NCI-H2107 treated with DMSO at 0.1 percent for 48 hours (cell line): ENCODE measurements around the gene PIK3R1.

Source experiments
- DNase-seq: peaks from one replicate; lab custom pipeline; 2025; ENCODE audit not compliant: unreplicated experiment; lab: John Stamatoyannopoulos, UW

Gene PIK3R1

GRCh38 chr5:68290260-68290674, 74.7 kb downstream of the PIK3R1 start:
- no peak for DNase-seq

- DNase-seq, result no peak
Measured at GRCh38 chr5:68290847-68291246, 75.3 kb downstream of the PIK3R1 start.

- DNase-seq, result no peak
Measured at GRCh38 chr5:68292316-68292715, 76.8 kb downstream of the PIK3R1 start.

GRCh38 chr5:68295772-68296171, 80.2 kb downstream of the PIK3R1 start:
- DNase-seq, result no peak

- DNase-seq, result no peak
Measured at GRCh38 chr5:68296895-68297294, 81.3 kb downstream of the PIK3R1 start.

- no peak for DNase-seq
Measured at GRCh38 chr5:68297656-68298055, 82.1 kb downstream of the PIK3R1 start.

GRCh38 chr5:68298479-68298878, 82.9 kb downstream of the PIK3R1 start:
- DNase-seq, result no peak

- no peak for DNase-seq
Measured at GRCh38 chr5:68299105-68299504, 83.5 kb downstream of the PIK3R1 start.

GRCh38 chr5:68299575-68299974, 84.0 kb downstream of the PIK3R1 start:
- no peak for DNase-seq

GRCh38 chr5:68303038-68303738, 87.6 kb downstream of the PIK3R1 start:
- no peak for DNase-seq

- no peak for DNase-seq
Measured at GRCh38 chr5:68303754-68304420, 88.3 kb downstream of the PIK3R1 start.

- no peak for DNase-seq
Measured at GRCh38 chr5:68304421-68305052, 89.0 kb downstream of the PIK3R1 start.

- DNase-seq, result no peak
Measured at GRCh38 chr5:68305223-68305870, 89.8 kb downstream of the PIK3R1 start.

- no peak for DNase-seq
Measured at GRCh38 chr5:68306361-68307014, 90.9 kb downstream of the PIK3R1 start.

- DNase-seq, result no peak
Measured at GRCh38 chr5:68313336-68313735, 97.8 kb downstream of the PIK3R1 start.

GRCh38 chr5:68314465-68314864, 98.9 kb downstream of the PIK3R1 start:
- DNase-seq, result no peak

GRCh38 chr5:68315679-68316271, 100.2 kb downstream of the PIK3R1 start:
- peak; percentile 16 for DNase-seq

GRCh38 chr5:68316469-68316868, 100.9 kb downstream of the PIK3R1 start:
- DNase-seq, result no peak

- no peak for DNase-seq
Measured at GRCh38 chr5:68317646-68318045, 102.1 kb downstream of the PIK3R1 start.

- DNase-seq, result no peak
Measured at GRCh38 chr5:68318955-68319705, 103.6 kb downstream of the PIK3R1 start.
